Testis (tissue), 3 donors: ENCODE results near the gene DHX35. TPM values are rescaled to one million over a fixed set of nuclear protein-coding genes. Genes with fewer than 3 reads are reported as not detected.

Experiments
- DNase-seq: peaks from one replicate; pipeline ENCODE4 v3.0.0-alpha.2; 2019
- H3K27ac ChIP-seq, 2 donors: fragments of 200-600 bp; sonication (generic); one replicate each; pipeline ENCODE4 v1.5.1; 2019
- H3K27me3 ChIP-seq: fragments of 200-600 bp; sonication (generic); one replicate; pipeline ENCODE4 v1.5.1; 2019
- H3K36me3 ChIP-seq: fragments of 200-600 bp; sonication (generic); one replicate; pipeline ENCODE4 v1.5.1; 2017; ENCODE audit warnings: low read depth; ENCODE audit errors: missing control alignments
- H3K4me1 ChIP-seq: fragments of 200-600 bp; sonication (generic); one replicate; pipeline ENCODE4 v1.5.1; 2019
- H3K4me3 ChIP-seq, 2 donors: fragments of 200-600 bp; sonication (generic); one replicate each; pipeline ENCODE4 v1.5.1; 2017 to 2019
- H3K9me3 ChIP-seq: fragments of 200-600 bp; sonication (generic); one replicate; pipeline ENCODE4 v1.5.1; 2017
- CTCF ChIP-seq, 3 experiments: fragments of 450-650 bp in 2 of 3; fragments of 200-600 bp in 1 of 3; sonication (generic) in 1 of 3; IDR thresholded peaks; one replicate each; pipeline ENCODE4 v1.5.1; 2016 to 2019; ENCODE audit warnings: antibody characterized with exemption in 3 of 3, mild to moderate bottlenecking in 2 of 3, moderate library complexity in 1 of 3
- POLR2A ChIP-seq: fragments of 450-650 bp; IDR thresholded peaks from one replicate; pipeline ENCODE4 v1.6.1; 2017; ENCODE audit warnings: antibody characterized with exemption, mild to moderate bottlenecking, moderate library complexity
- WGBS, 2 donors: methylation state at CpG; one replicate each; pipeline ENCODE4 v1.1.5; 2018; 5-methylcytosine and 5-hydroxymethylcytosine counted together
- intact Hi-C: fragments of 100-400 bp; cut with DNase I; formaldehyde crosslinking; loops from one replicate; pipeline ENCODE4 v1.15.1; 2023; ENCODE audit warnings: low total_unique reads
- polyA plus RNA-seq: library from polyadenylated mRNA; stranded (reverse); fragments of 350-450 nt; fragmentation: Illumina TruSeq; extraction: RNeasy Lipid Tissue Mini Kit (QIAGEN cat#74804); gene quantifications from one replicate; pipeline ENCODE4 v1.2.3, GENCODE V29; 2014; ENCODE audit warnings: low read depth, low replicate concordance; ENCODE audit not compliant: insufficient read depth
- total RNA-seq, 2 donors: library from RNA; depleted of rRNA; stranded (reverse); fragments of >200 nt; gene quantifications; one replicate each; pipeline ENCODE4 v1.2.3, GENCODE V29; 2016

Gene DHX35
- total and polyA plus RNA-seq, 3 donors from 2014 or later: 15.8 to 31.2 (median 26.0) TPM

- Histone ChIP-seq H3K9me3 (no peaks in the 10 kb centered on the region), H3K4me3 (no peak overlapping the region), H3K4me1 (no peaks in the 10 kb centered on the region), H3K36me3 (no peaks in the 10 kb centered on the region), H3K27me3 (no peaks in the 10 kb centered on the region), H3K27ac (no peak overlapping the region)
- TF ChIP-seq CTCF (IDR thresholded peaks at IDR 0.05) (no peak), POLR2A (no peak)
- DNase-seq: no peak
- intact Hi-C loops: no loop called here
- 72 to 76% methylated on average over 4 to 7 of the region's 7 CpGs for WGBS, 2 donors
Observed at GRCh38 chr20:38919683-38920082, 42.5 kb upstream of the DHX35 start.

- H3K27ac ChIP-seq: no peak overlapping the region
- TF ChIP-seq CTCF (IDR thresholded peaks at IDR 0.05): no peak
- intact Hi-C loops: no loop called here
- WGBS, 2 donors: 89 to 90% methylated on average over 1 to 3 of the region's 3 CpGs
- H3K4me3 ChIP-seq: no peak overlapping the region
- H3K27me3 ChIP-seq: no peaks in the 10 kb centered on the region
- H3K9me3 ChIP-seq: no peaks in the 10 kb centered on the region
- DNase-seq: no peak
- no peaks in the 10 kb centered on the region for H3K4me1 ChIP-seq
- H3K36me3 ChIP-seq: no peaks in the 10 kb centered on the region
Observed at GRCh38 chr20:38920411-38920810, 41.7 kb upstream of the DHX35 start.

DNA sequence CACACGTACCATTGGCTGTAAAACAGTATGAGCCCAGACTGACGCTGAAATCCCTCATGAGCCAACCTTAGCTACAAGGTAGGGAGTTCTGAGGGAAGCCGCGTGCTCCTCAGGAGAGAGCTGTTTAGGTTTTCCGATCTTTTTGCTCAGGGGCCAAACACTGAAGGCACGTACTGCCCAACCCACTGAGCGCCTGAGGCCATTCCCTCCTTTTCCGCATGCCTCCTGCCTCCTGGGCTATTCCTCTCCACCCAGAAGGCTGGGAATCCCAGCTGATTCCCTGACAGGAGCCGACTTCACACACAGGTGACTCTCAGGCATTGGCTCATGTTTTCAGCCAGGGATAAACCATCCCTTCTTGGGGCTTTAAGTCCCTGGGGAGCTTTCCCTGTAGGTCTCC, 41.3 kb upstream of the DHX35 start:
- Histone ChIP-seq H3K9me3 (no peaks in the 10 kb centered on the region), H3K36me3 (no peaks in the 10 kb centered on the region), H3K27ac (no peak overlapping the region), H3K4me3 (no peak overlapping the region), H3K4me1 (no peaks in the 10 kb centered on the region), H3K27me3 (no peaks in the 10 kb centered on the region)
- no peak for DNase-seq
- WGBS, 2 donors: 82 to 83% methylated on average over 8 to 9 of the region's 9 CpGs
- intact Hi-C loops: no loop called here
- TF ChIP-seq POLR2A: no peak
- no peak for TF ChIP-seq CTCF (IDR thresholded peaks at IDR 0.05)

DNA sequence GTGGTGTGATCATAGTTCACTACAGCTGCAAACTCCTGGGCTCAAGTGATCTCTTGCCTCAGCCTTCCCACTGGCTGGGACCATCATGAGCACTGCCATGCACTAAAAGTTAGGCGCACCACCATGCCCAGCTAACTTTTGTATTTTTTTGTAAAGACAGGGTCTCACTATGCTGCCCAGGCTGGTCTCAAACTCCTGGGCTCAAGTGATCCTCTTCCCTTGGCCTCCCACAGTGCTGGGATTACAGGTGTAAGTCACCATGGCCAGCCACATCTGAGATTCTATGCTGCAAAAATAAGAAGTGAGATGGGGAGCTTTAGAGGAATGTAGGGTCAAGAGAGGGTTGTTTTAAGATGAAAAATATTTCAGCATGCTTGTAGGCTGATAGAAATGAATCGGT, 37.4 kb upstream of the DHX35 start:
- intact Hi-C loops: no loop called here
- Histone ChIP-seq H3K9me3 (no peaks in the 10 kb centered on the region), H3K4me1 (peaks cover 5% of the 10 kb centered on the region), H3K4me3 (no peak overlapping the region), H3K27ac (no peak overlapping the region), H3K27me3 (no peaks in the 10 kb centered on the region), H3K36me3 (no peaks in the 10 kb centered on the region)
- TF ChIP-seq POLR2A (no peak), CTCF (IDR thresholded peaks at IDR 0.05) (no peak)
- WGBS, 2 donors: 57 to 74% methylated on average over 2 of the region's 2 CpGs
- no peak for DNase-seq

DNA sequence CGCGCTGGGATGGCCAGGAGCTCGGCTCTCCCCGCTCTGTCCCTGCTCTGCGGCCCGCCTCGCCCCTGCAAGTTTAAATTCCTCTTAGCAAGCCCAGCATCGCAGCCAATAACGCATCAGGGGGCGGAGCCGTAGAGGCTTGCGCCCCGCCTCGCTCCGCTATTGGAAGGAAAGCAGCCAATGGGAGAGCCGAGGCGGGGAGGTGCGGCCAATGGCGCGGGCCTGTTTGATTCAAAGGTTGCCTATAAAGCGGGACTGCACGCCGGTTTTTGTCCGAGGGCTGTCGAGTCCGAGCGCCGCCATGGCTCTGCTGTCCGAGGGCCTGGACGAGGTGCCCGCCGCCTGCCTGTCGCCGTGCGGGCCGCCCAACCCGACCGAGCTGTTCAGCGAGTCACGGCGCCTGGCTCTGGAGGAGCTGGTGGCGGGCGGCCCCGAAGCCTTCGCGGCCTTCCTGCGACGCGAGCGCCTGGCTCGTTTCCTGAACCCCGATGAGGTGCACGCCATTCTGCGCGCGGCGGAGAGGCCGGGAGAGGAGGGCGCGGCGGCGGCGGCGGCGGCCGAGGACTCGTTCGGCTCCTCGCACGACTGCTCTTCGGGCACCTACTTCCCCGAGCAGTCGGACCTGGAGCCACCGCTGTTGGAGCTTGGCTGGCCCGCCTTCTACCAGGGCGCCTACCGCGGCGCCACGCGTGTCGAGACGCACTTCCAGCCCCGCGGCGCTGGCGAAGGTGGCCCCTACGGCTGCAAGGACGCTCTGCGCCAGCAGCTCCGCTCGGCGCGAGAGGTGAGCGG, 35.8 kb upstream of the DHX35 start, which contains the start of gene FAM83D:
FAM83D (plus strand) TSS at position 276 of the 792 bp plus-strand sequence; CDS start at position 302, 26 bp downstream.
- Histone ChIP-seq H3K27me3 (no peaks in the 10 kb centered on the region), H3K4me1 (peaks cover 5% of the 10 kb centered on the region), H3K9me3 (no peaks in the 10 kb centered on the region), H3K27ac (peak within 1 kb of the TSS in 1 of 2 donors; percentile 45), H3K36me3 (no peaks in the 10 kb centered on the region), H3K4me3 (peak within 1 kb of the TSS; percentile 60 to 62)
- TF ChIP-seq POLR2A: no peak
- peak in 1 of 3 experiments; percentile 90 for TF ChIP-seq CTCF (IDR thresholded peaks at IDR 0.05)
- intact Hi-C loops: no loop called here
- peak; percentile 97 for DNase-seq
- WGBS, 2 donors: 0% methylated on average over 5 to 56 of the region's 95 CpGs
